MM.1S (cell line): ENCODE results near the gene IMMP2L.

Experiments used
- DNase-seq: peaks from one replicate; pipeline ENCODE4 v3.0.0-alpha.2; 2015
- H2AFZ ChIP-seq: fragments of 300-600 bp; sonication (generic); 2 replicates; pipeline ENCODE4 v1.6.0; 2016; ENCODE audit warnings: antibody characterized with exemption, low read length
- H3F3A ChIP-seq: fragments of 300-600 bp; sonication (generic); 2 replicates; pipeline ENCODE4 v1.6.1; 2016; ENCODE audit warnings: mild to moderate bottlenecking, antibody characterized with exemption, low read length, moderate library complexity, mixed read lengths; ENCODE audit not compliant: insufficient read depth
- H3K27ac ChIP-seq: fragments of 300-600 bp; sonication (generic); 2 replicates; pipeline ENCODE4 v1.5.1; 2016; ENCODE audit warnings: mild to moderate bottlenecking, low read length
- H3K27me3 ChIP-seq: fragments of 300-600 bp; sonication (generic); replicated peaks from 2 replicates; pipeline ENCODE4 v1.6.0; 2016; ENCODE audit warnings: low read length; ENCODE audit not compliant: insufficient read depth
- H3K36me3 ChIP-seq: fragments of 300-600 bp; sonication (generic); replicated peaks from 2 replicates; pipeline ENCODE4 v1.6.1; 2016; ENCODE audit warnings: mild to moderate bottlenecking, low read length, mixed read lengths; ENCODE audit not compliant: insufficient read depth
- H3K4me1 ChIP-seq: fragments of 300-600 bp; sonication (generic); 2 replicates; pipeline ENCODE4 v1.6.1; 2016; ENCODE audit warnings: low read length, mixed read lengths
- H3K4me2 ChIP-seq: fragments of 300-600 bp; sonication (generic); 2 replicates; pipeline ENCODE4 v1.6.0; 2016; ENCODE audit warnings: low read depth, low read length
- H3K4me3 ChIP-seq: fragments of 300-600 bp; sonication (generic); 2 replicates; pipeline ENCODE4 v1.5.1; 2016; ENCODE audit warnings: low read length, mixed read lengths
- H3K79me2 ChIP-seq: fragments of 300-600 bp; sonication (generic); 2 replicates; pipeline ENCODE4 v1.6.1; 2016; ENCODE audit warnings: mixed run types, low read length, mixed read lengths
- H3K9ac ChIP-seq: fragments of 300-600 bp; sonication (generic); 2 replicates; pipeline ENCODE4 v1.6.1; 2016; ENCODE audit warnings: low read length, mixed read lengths
- H3K9me2 ChIP-seq: fragments of 300-600 bp; sonication (generic); replicated peaks from 2 replicates; pipeline ENCODE4 v1.6.1; 2016; ENCODE audit warnings: mild to moderate bottlenecking, low read length, mixed read lengths; ENCODE audit not compliant: insufficient read depth
- H3K9me3 ChIP-seq: fragments of 300-600 bp; sonication (generic); replicated peaks from 2 replicates; pipeline ENCODE4 v1.6.1; 2016; ENCODE audit warnings: mild to moderate bottlenecking, low read length, mixed read lengths; ENCODE audit not compliant: insufficient read depth
- H4K20me1 ChIP-seq: fragments of 300-600 bp; sonication (generic); 2 replicates; pipeline ENCODE4 v1.6.1; 2016; ENCODE audit warnings: mild to moderate bottlenecking, low read length, moderate library complexity, mixed read lengths; ENCODE audit not compliant: insufficient read depth
- EZH2 ChIP-seq: fragments of 300-600 bp; sonication (generic); optimal IDR thresholded peaks from 2 replicates; pipeline ENCODE3; 2017; ENCODE audit warnings: low read depth, mild to moderate bottlenecking, antibody characterized with exemption, low read length, mixed read lengths
- EZH2phosphoT487 ChIP-seq: fragments of 300-600 bp; sonication (generic); IDR thresholded peaks from 2 replicates; pipeline ENCODE4 v1.6.1; 2018; ENCODE audit warnings: antibody characterized with exemption, low read length
- TF ChIP-seq, protein P1 (sequence below): fragments of 300-600 bp; sonication (generic); IDR thresholded peaks from 2 replicates; pipeline ENCODE4 v1.5.1; 2016; ENCODE audit warnings: antibody characterized with exemption, low read length, mixed read lengths

The IMMP2L gene

GRCh38 chr7:111424768-111425167 lies 137.5 kb downstream of the IMMP2L start:
- DNase-seq = no peak
- TF ChIP-seq EZH2phosphoT487 = no peak
- TF ChIP-seq EZH2 = no peak
- TF ChIP-seq, protein P1, sequence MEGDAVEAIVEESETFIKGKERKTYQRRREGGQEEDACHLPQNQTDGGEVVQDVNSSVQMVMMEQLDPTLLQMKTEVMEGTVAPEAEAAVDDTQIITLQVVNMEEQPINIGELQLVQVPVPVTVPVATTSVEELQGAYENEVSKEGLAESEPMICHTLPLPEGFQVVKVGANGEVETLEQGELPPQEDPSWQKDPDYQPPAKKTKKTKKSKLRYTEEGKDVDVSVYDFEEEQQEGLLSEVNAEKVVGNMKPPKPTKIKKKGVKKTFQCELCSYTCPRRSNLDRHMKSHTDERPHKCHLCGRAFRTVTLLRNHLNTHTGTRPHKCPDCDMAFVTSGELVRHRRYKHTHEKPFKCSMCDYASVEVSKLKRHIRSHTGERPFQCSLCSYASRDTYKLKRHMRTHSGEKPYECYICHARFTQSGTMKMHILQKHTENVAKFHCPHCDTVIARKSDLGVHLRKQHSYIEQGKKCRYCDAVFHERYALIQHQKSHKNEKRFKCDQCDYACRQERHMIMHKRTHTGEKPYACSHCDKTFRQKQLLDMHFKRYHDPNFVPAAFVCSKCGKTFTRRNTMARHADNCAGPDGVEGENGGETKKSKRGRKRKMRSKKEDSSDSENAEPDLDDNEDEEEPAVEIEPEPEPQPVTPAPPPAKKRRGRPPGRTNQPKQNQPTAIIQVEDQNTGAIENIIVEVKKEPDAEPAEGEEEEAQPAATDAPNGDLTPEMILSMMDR = no peak
- H4K20me1 ChIP-seq = no peaks in the 10 kb centered on the region

DNA sequence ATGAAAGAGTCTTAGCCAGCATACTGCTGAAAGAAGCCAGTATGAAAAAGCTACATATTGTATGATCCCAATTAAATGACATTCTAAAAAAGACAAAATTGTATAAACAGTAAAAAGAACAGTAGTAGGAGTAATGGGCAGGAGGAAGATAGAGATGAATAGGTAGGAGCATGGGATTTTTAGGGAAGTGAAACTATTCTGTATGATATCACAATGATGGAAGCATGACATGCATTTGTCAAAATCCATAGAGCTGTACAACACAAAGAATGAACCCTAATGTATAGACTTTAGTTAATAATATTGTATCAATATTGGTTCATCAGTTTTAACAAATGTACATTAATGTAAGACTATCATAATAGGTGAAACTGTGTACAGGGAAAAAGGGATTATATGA lies 147.9 kb downstream of the IMMP2L start:
- no peaks in the 10 kb centered on the region for H3K9me2 ChIP-seq
- no peak for DNase-seq
- H3K9me3 ChIP-seq = no peaks in the 10 kb centered on the region
- no peaks in the 10 kb centered on the region for H3K27me3 ChIP-seq
- H3K4me3 ChIP-seq = no peak overlapping the region
- H3K27ac ChIP-seq = no peak overlapping the region
- no peaks in the 10 kb centered on the region for H3K4me1 ChIP-seq
- TF ChIP-seq EZH2 (no peak), EZH2phosphoT487 (no peak)
- TF ChIP-seq, protein P1 = no peak
- no peaks in the 10 kb centered on the region for H4K20me1 ChIP-seq
- no peaks in the 10 kb centered on the region for H3F3A ChIP-seq
- no peaks in the 10 kb centered on the region for H3K79me2 ChIP-seq
- no peak overlapping the region for H3K4me2 ChIP-seq
- no peak overlapping the region for H3K9ac ChIP-seq
- H3K36me3 ChIP-seq = no peaks in the 10 kb centered on the region
- H2AFZ ChIP-seq = no peak overlapping the region

More at GRCh38 chr7:111424768-111425167, 137.5 kb downstream of the IMMP2L start:
- no peak overlapping the region for H3K9ac ChIP-seq
- H3K4me2 ChIP-seq = no peak overlapping the region
- H3K79me2 ChIP-seq = no peaks in the 10 kb centered on the region
- H3K9me3 ChIP-seq = no peaks in the 10 kb centered on the region
- H3K4me1 ChIP-seq = no peaks in the 10 kb centered on the region
- H3K27me3 ChIP-seq = no peaks in the 10 kb centered on the region
- no peaks in the 10 kb centered on the region for H3K36me3 ChIP-seq
- no peak overlapping the region for H3K27ac ChIP-seq
- H3K4me3 ChIP-seq = no peak overlapping the region
- no peaks in the 10 kb centered on the region for H3F3A ChIP-seq
- H2AFZ ChIP-seq = no peak overlapping the region
- no peaks in the 10 kb centered on the region for H3K9me2 ChIP-seq

- H3K4me3 ChIP-seq = no peak overlapping the region
- no peaks in the 10 kb centered on the region for H3K79me2 ChIP-seq
- H3K9me2 ChIP-seq = no peaks in the 10 kb centered on the region
- no peaks in the 10 kb centered on the region for H3K36me3 ChIP-seq
- no peak overlapping the region for H3K4me2 ChIP-seq
- H3K4me1 ChIP-seq = peaks cover 6% of the 10 kb centered on the region; the same call in 1 of the 2 replicates
- no peak overlapping the region for H3K27ac ChIP-seq
- H2AFZ ChIP-seq = no peak overlapping the region
- no peaks in the 10 kb centered on the region for H4K20me1 ChIP-seq
- H3K9me3 ChIP-seq = no peaks in the 10 kb centered on the region
- DNase-seq = no peak
- no peaks in the 10 kb centered on the region for H3F3A ChIP-seq
- TF ChIP-seq EZH2 = no peak
- TF ChIP-seq, protein P1 = no peak
- TF ChIP-seq EZH2phosphoT487 = no peak
- no peaks in the 10 kb centered on the region for H3K27me3 ChIP-seq
- no peak overlapping the region for H3K9ac ChIP-seq
Measured at GRCh38 chr7:111413739-111414138, 148.6 kb downstream of the IMMP2L start.
